Endothelial cell of umbilical vein (primary cell): ENCODE measurements around the gene CHID1. TPM values are rescaled to one million over a fixed set of nuclear protein-coding genes. Genes with fewer than 3 reads are reported as not detected.

Experiments
- BruUV-seq: library from RNA; stranded (reverse); fragments of 400-500 nt; replicated peaks from 2 replicates; lab custom pipeline; 2021; lab: Mats Ljungman, UMichigan
- CTCF ChIA-PET: fragments of 300-600, 350-600 bp; sonication (Branson Sonifier 250); formaldehyde crosslinking; loops from one replicate; lab custom pipeline; 2021; ENCODE audit warnings: antibody characterized with exemption, inconsistent platforms; lab: Charles Lee
- POLR2A ChIA-PET: fragments of 300-600, 350-600 bp; sonication (Branson Sonifier 250); formaldehyde crosslinking; loops from one replicate; lab custom pipeline; 2021; ENCODE audit warnings: antibody characterized with exemption, inconsistent platforms; lab: Charles Lee
- DNase-seq: peaks from one replicate; pipeline ENCODE4 v3.0.0-alpha.2; 2011; ENCODE audit warnings: low read depth, low spot score
- FAIRE-seq: peaks from 2 replicates; lab custom pipeline; 2011; peaks lifted over from hg19 to GRCh38; lab: Jason Lieb, UNC
- H2AFZ ChIP-seq: 2 replicates; pipeline ENCODE4 v1.6.0; 2012; ENCODE audit warnings: low read depth, low read length, control low read depth, inconsistent platforms
- H3K27ac ChIP-seq: 2 replicates; pipeline ENCODE4 v1.5.1; 2011; ENCODE audit warnings: low read depth, mild to moderate bottlenecking, control low read depth, low read length, moderate library complexity; ENCODE audit not compliant: insufficient read depth
- H3K27me3 ChIP-seq, 2 experiments: 2 replicates each; pipeline versions ENCODE4 v1.6.0 to v1.6.1; 2011; ENCODE audit warnings: low read length in 2 of 2, mixed read lengths in 1 of 2; ENCODE audit not compliant: control insufficient read depth in 2 of 2, insufficient read depth in 2 of 2
- H3K36me3 ChIP-seq, 2 experiments: 2 replicates in 1 of 2; 3 replicates in 1 of 2; pipeline ENCODE4 v1.5.1; 2011; ENCODE audit warnings: low read length in 2 of 2, mild to moderate bottlenecking in 1 of 2, moderate library complexity in 1 of 2; ENCODE audit not compliant: control insufficient read depth in 2 of 2, insufficient read depth in 2 of 2; ENCODE audit errors: extremely low read depth in 1 of 2
- H3K4me1 ChIP-seq: 3 replicates; pipeline ENCODE4 v1.5.1; 2011; ENCODE audit warnings: mild to moderate bottlenecking, low read length; ENCODE audit not compliant: control insufficient read depth, insufficient read depth; ENCODE audit errors: extremely low read depth
- H3K4me2 ChIP-seq: 2 replicates; pipeline ENCODE4 v1.6.1; 2011; ENCODE audit warnings: low read length, control low read depth, mixed read lengths; ENCODE audit not compliant: insufficient read depth
- H3K4me3 ChIP-seq, 3 experiments: fragments of 200-600 bp in 1 of 3; sonication (generic), shearing (Covaris generic) in 1 of 3; replicated peaks in 1 of 3; 2 replicates each; pipeline ENCODE4 v1.5.1; 2011 to 2016; ENCODE audit warnings: control low read depth in 3 of 3, low read length in 3 of 3, mild to moderate bottlenecking in 2 of 3, inconsistent platforms in 1 of 3, low read depth in 1 of 3, moderate library complexity in 1 of 3; ENCODE audit not compliant: insufficient read depth in 1 of 3
- H3K79me2 ChIP-seq: 2 replicates; pipeline ENCODE4 v1.6.0; 2012; ENCODE audit warnings: low read length, inconsistent platforms; ENCODE audit not compliant: control insufficient read depth, insufficient read depth
- H3K9ac ChIP-seq: replicated peaks from 2 replicates; pipeline ENCODE3; 2011; ENCODE audit warnings: low read length, control low read depth; ENCODE audit not compliant: insufficient read depth; ENCODE audit errors: extremely low read depth
- H3K9me1 ChIP-seq: replicated peaks from 3 replicates; pipeline ENCODE4 v1.6.0; 2011; ENCODE audit warnings: mild to moderate bottlenecking, low read length; ENCODE audit not compliant: control insufficient read depth, insufficient read depth; ENCODE audit errors: extremely low read depth
- H3K9me3 ChIP-seq: replicated peaks from 2 replicates; pipeline ENCODE4 v1.5.1; 2012; ENCODE audit warnings: low read length, inconsistent platforms; ENCODE audit not compliant: control insufficient read depth, insufficient read depth
- H4K20me1 ChIP-seq: replicated peaks from 2 replicates; pipeline ENCODE3; 2011; ENCODE audit warnings: mild to moderate bottlenecking, low read length; ENCODE audit not compliant: control insufficient read depth, insufficient read depth; ENCODE audit errors: extremely low read depth
- EZH2 ChIP-seq: IDR thresholded peaks from 2 replicates; pipeline ENCODE4 v1.6.1; 2012; ENCODE audit warnings: borderline replicate concordance, low read depth, mild to moderate bottlenecking, moderate library complexity, low read length, inconsistent platforms; ENCODE audit not compliant: severe bottlenecking
- FOS ChIP-seq: IDR thresholded peaks from 2 replicates; pipeline ENCODE4 v1.6.1; 2011; ENCODE audit warnings: mild to moderate bottlenecking, low read length, moderate library complexity, borderline replicate concordance; ENCODE audit not compliant: insufficient read depth
- GATA2 ChIP-seq: IDR thresholded peaks from 2 replicates; pipeline ENCODE4 v1.7.0; 2011; ENCODE audit warnings: low read depth, mild to moderate bottlenecking, moderate library complexity, mixed read lengths, low read length; ENCODE audit not compliant: insufficient read length, insufficient read depth
- JUN ChIP-seq: IDR thresholded peaks from 2 replicates; pipeline ENCODE4 v1.6.1; 2011; ENCODE audit warnings: borderline replicate concordance, low read depth; ENCODE audit not compliant: insufficient read length, insufficient read depth
- MYC ChIP-seq: IDR thresholded peaks from one replicate; pipeline ENCODE4 v1.6.1; 2011; ENCODE audit warnings: mild to moderate bottlenecking, low read depth, low read length
- POLR2A ChIP-seq: IDR thresholded peaks from 2 replicates; pipeline ENCODE4 v1.6.1; 2012; ENCODE audit warnings: low read depth, mild to moderate bottlenecking, control low read depth, low read length
- POLR2AphosphoS5 ChIP-seq: IDR thresholded peaks from 2 replicates; pipeline ENCODE4 v1.6.1; 2012; ENCODE audit warnings: low read depth, mild to moderate bottlenecking, control low read depth, low read length, moderate library complexity; ENCODE audit not compliant: insufficient read depth
- dilution Hi-C: fragments of 300-500 bp; cut with MboI; formaldehyde crosslinking; loops from one replicate; pipeline ENCODE4 v1.15.0; 2019; ENCODE audit warnings: low sequenced_read_pairs; ENCODE audit not compliant: extremely low pct_ligation_motif_present
- intact Hi-C: fragments of 100-400 bp; cut with micrococcal nuclease; formaldehyde crosslinking; loops from one replicate; pipeline ENCODE4 v1.10.0; 2022
- polyA plus RNA-seq, 4 experiments: library from polyadenylated mRNA; depleted of rRNA in 3 of 4; stranded (reverse) in 3 of 4; unstranded in 1 of 4; fragments of >200 nt; gene quantifications; 2 replicates each; pipeline versions ENCODE4 v1.2.1 to v1.2.3, GENCODE V29; 2011 to 2012; ENCODE audit warnings: missing spikeins in 1 of 4
- total RNA-seq: library from RNA; stranded (reverse); gene quantifications from 2 replicates; pipeline ENCODE4 v1.2.3, GENCODE V29; 2021
- TF ChIP-seq, protein P1 (sequence below): IDR thresholded peaks from 2 replicates; pipeline ENCODE4 v1.6.1; 2011; ENCODE audit not compliant: insufficient read depth, insufficient read length
- TF ChIP-seq, protein P2 (sequence below), 2 donors: IDR thresholded peaks; 1 replicate in 1 of 2; 2 replicates in 1 of 2; pipeline ENCODE4 v1.5.1; 2011; ENCODE audit warnings: low read length in 2 of 2, mild to moderate bottlenecking in 2 of 2, moderate library complexity in 2 of 2, control low read depth in 1 of 2, inconsistent platforms in 1 of 2, low read depth in 1 of 2; ENCODE audit not compliant: insufficient read depth in 1 of 2; ENCODE audit errors: extremely low read depth in 1 of 2

The CHID1 gene
- total and polyA plus RNA-seq, 2 donors (not counting 3 experiments of a cell fraction or from before 2014, with no cell fraction given): 89.8 to 107 TPM

DNA sequence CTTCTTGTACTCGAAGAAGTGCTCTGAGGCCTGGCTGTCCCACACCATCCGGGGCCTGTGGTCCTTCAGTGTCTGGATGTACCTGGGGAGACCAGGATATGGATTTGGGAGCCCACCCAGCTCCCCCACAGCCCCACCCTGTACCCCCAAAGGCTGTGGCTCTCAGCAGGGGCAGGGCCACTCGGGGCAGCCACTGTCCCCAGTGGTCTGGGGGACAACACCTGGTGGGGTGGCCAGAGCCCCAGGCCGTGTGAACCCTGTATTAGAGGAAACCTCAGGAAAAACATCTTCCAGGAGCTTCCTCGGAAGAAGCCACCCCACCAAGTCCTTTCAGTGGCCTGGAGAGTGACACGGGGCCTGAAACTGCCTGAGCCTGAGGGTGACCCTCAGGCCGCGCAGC lies 40.2 kb downstream of the CHID1 start:
- H4K20me1 ChIP-seq: no peaks in the 10 kb centered on the region
- no peak overlapping the region for H2AFZ ChIP-seq
- no peak overlapping the region for H3K4me3 ChIP-seq
- dilution Hi-C loops: no loop called here
- no peak for FAIRE-seq
- no peak for DNase-seq
- no peaks in the 10 kb centered on the region for H3K79me2 ChIP-seq
- TF ChIP-seq MYC (no peak), FOS (no peak), EZH2 (no peak), GATA2 (no peak), JUN (no peak), POLR2AphosphoS5 (no peak), POLR2A (no peak)
- TF ChIP-seq, protein P1, sequence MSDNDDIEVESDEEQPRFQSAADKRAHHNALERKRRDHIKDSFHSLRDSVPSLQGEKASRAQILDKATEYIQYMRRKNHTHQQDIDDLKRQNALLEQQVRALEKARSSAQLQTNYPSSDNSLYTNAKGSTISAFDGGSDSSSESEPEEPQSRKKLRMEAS: no peak
- TF ChIP-seq, protein P2, sequence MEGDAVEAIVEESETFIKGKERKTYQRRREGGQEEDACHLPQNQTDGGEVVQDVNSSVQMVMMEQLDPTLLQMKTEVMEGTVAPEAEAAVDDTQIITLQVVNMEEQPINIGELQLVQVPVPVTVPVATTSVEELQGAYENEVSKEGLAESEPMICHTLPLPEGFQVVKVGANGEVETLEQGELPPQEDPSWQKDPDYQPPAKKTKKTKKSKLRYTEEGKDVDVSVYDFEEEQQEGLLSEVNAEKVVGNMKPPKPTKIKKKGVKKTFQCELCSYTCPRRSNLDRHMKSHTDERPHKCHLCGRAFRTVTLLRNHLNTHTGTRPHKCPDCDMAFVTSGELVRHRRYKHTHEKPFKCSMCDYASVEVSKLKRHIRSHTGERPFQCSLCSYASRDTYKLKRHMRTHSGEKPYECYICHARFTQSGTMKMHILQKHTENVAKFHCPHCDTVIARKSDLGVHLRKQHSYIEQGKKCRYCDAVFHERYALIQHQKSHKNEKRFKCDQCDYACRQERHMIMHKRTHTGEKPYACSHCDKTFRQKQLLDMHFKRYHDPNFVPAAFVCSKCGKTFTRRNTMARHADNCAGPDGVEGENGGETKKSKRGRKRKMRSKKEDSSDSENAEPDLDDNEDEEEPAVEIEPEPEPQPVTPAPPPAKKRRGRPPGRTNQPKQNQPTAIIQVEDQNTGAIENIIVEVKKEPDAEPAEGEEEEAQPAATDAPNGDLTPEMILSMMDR (IDR thresholded peaks at IDR 0.05; ENCODE audit: extremely low read depth in 1 of 2, insufficient read depth in 1 of 2, low read depth in 1 of 2, low read length in 2 of 2): no peak
- H3K9me1 ChIP-seq: no peaks in the 10 kb centered on the region
- no peak overlapping the region for H3K9ac ChIP-seq
- peaks cover 0 to 5% of the 10 kb centered on the region in 2 experiments for H3K36me3 ChIP-seq
- no peaks in the 10 kb centered on the region for H3K4me1 ChIP-seq
- intact Hi-C loops: no loop called here
- H3K4me2 ChIP-seq: no peak overlapping the region
- no peaks in the 10 kb centered on the region for H3K9me3 ChIP-seq
- H3K27me3 ChIP-seq: no peaks in the 10 kb centered on the region
- ChIA-PET POLR2A (no interaction called here), CTCF (interaction anchor here (1.0 to 2.5 kb wide), 4 partner anchors 14 to 181 kb away, joined by 3 to 7 read pairs (median 4); no protein-coding TSS in a partner anchor)
- BruUV-seq: no TSS peak
- no peak overlapping the region for H3K27ac ChIP-seq
